EL (cell line): ENCODE results near the gene SERPINC1.
"Not testable (repeated sequence)": the region's sequence is repeated elsewhere in the genome, so short reads cannot be mapped to it uniquely, and the experiment has no call there.

Experiments
- DNase-seq: peaks from one replicate; pipeline ENCODE4 v3.0.0-alpha.2; 2016

SERPINC1 gene

DNA sequence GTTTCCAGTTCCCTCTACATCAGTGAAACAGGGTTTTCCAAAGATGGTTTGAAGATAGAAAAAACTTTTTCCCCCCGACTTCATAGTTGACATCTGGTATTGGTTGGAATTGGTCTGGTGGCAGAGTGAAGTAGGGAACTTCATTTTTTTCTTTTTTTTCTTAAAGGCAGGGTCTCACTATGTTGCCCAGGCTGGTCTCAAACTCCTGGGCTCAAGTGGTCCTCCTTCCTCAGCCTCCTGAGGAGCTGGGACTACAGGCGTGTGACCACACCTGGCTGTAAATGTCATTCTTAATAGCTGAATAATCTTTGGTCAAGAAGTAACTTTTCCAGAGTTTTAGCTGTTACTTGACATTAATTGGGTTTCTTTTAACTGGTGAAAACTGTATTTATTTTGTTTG lies 27.2 kb downstream of the SERPINC1 start:
- DNase-seq: no peak

DNA sequence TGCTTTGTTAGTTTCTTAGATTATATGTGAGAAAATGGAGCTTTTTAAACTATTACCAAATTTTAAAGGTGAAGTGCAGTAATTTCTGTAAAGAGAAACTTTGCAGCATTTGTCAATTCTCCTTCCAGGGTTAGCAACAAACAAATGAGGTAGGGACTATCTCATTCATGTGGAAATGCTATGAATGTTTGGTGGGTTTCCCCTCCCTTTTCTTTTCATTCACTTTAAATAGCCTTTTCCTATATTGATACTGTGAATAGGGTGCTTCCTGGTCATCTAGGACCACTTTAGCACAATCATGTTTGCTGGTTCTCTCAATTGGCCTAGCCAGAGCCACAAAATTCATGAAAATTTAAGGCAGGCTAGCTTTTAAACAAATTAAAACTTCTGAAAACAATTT lies 28.4 kb downstream of the SERPINC1 start:
- no peak for DNase-seq

DNA sequence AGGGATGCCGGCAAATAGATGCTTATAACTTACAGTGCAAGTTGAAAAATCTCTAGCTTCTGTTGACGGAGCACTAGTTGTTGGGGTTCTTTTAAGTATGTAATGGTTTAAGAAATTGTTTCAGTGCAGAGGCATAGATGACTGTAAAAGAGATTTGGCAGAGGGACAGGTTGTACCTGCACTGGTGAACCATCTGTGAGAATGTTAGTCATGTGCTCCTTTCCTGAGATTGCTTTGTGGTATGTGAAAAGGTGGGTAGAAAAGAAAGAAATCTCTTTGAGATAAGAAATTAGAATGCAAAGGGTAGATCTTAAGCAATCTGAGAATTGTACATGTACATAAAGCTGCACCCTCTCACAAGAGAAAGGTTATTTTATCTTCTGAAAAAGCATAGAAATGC lies 29.5 kb downstream of the SERPINC1 start:
- no peak for DNase-seq

DNA sequence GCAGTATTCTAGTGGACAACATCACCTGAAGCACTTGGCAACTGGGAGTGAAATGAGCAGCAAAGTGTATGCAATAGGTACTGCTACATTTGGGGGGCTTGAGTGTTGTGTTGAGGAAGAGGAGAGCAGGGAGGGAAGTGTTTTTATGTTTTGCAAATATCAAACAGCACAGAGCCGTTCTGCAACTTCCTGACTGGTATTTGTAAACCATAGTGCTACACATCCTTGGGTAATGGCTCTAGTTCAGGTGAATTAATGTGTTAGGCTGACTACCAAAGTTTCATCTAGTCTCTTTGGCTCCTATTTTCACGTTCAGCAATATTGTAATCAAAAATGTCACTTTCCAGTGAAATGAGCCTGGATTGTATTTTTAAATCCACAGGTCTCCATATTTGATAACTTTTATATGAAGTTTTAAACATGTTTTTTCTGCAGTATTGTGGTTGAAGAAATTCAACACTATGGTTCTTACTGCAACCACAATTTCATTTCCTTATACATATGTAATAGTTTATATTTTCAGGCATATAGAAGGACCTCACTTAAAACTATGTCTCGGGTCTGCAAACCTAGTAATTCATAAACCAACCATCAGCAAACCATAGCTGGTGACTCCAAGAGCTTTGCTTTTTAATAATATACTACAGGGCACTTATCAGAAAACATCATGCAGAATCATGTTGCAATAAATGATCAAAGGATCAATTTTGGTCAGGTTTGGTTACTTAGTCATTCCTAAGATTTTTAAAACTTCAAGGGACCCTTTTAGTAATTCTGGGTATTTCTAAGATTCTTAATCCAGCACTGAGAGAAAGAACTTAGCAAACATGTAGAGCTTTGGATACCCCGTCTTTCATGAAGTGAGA lies 30.1 kb downstream of the SERPINC1 start:
- no peak for DNase-seq

DNA sequence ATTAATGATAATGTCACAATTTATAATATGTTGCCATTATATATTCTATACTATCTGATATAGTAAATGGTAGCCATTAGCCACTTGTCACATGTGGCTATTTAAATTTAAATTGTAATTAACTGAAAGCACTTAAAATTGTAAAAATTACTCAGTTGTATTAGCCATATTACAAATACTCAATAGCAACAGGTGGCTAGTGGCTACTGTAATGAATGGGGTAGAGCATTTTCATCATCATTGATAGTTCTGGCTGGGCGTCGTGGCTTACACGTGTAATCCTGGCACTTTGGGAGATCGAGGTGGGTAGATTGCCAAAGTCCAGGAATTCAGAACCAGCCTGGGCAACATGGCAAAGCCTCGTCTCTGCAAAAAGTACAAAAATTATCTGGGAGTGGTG lies 32.4 kb downstream of the SERPINC1 start:
- DNase-seq: no peak

DNA sequence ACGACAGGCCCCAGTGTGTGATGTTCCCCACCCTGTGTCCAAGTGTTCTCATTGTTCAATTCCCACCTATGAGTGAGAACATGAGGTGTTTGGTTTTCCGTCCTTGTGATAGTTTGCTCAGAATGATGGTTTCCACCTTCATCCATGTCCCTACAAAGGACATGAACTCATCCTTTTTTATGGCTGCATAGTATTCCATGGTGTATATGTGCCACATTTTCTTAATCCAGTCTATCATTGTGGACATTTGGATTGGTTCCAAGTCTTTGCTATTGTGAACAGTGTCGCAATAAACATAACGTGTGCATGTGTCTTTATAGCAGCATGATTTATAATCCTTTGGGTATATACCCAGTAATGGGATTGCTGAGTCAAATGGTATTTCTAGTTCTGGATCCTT lies 36.0 kb downstream of the SERPINC1 start:
- not testable (repeated sequence) for DNase-seq

DNA sequence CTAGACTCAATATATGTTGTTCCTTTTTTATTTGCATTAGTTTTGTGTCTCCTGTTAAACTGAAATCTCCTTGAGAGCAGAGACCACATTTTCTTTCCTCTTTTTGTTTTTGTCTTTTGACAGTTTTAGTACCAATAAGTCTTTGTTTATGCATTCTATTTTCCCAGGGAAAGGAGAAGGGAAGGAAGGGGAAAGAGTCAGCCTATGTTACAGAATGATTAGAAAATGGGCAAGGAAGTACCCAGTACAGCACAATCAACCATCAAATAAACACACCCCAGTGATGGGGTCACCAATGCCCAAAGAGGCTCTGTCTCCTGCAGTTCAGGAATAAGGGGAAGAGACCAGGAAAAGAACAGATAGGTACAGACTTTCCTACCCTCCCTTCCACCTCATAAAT lies 38.9 kb downstream of the SERPINC1 start:
- DNase-seq: no peak

DNA sequence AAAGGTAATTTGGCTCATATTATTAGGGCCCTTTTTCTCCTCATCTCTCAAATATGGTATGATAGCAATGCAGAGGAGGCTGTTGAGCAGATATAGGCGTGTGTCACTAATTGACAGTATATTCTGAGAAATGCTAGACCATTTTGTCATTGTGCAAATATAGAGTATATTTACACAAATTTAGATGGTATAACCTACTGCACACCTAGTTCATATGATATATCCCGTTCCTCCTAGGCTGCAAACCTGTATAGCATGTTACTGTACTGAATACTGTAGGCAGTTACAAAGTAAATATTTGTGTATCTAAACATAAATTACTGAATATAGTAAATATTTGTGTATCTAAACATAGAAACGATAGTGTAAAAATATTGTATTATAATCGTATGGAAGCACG lies 40.4 kb downstream of the SERPINC1 start:
- DNase-seq: no peak

DNA sequence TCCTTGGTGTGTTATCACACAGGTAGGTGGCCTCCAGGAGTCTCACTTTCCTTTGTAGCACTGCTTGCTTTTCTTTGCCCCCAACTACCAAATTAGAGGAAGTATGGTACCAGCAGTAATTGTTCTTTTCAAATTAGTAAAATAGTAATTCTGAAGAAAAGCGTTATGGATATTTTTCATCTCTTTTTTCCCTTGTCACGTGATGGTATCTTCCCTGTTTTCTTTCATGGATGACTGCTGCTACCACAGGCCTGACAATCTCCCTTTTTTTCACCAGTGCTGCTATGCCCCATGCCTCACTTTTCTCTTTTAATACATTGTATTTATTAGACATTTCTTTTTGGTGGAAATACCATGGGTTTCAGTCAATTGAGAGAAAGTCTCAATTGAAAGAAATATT lies 45.6 kb downstream of the SERPINC1 start:
- no peak for DNase-seq

DNA sequence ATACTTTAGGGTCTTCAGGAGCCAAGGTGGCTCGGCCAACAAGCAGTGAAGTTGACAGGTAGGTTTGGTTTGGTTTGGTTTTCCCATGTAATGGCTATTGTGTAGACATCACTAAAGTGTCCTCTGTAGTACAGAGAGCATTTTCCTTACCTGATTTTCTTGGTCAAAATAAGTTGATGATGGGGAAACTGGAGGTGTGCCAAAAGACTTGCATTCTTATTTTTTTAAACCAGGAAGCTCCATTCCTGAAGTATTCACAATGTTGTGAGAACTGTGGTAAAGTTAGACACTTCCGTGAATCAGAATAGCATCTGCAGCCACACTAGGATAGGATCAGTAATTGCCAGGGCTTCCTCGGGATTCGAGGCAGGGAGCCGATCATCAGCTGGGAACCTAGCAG lies 46.0 kb downstream of the SERPINC1 start:
- DNase-seq: no peak

DNA sequence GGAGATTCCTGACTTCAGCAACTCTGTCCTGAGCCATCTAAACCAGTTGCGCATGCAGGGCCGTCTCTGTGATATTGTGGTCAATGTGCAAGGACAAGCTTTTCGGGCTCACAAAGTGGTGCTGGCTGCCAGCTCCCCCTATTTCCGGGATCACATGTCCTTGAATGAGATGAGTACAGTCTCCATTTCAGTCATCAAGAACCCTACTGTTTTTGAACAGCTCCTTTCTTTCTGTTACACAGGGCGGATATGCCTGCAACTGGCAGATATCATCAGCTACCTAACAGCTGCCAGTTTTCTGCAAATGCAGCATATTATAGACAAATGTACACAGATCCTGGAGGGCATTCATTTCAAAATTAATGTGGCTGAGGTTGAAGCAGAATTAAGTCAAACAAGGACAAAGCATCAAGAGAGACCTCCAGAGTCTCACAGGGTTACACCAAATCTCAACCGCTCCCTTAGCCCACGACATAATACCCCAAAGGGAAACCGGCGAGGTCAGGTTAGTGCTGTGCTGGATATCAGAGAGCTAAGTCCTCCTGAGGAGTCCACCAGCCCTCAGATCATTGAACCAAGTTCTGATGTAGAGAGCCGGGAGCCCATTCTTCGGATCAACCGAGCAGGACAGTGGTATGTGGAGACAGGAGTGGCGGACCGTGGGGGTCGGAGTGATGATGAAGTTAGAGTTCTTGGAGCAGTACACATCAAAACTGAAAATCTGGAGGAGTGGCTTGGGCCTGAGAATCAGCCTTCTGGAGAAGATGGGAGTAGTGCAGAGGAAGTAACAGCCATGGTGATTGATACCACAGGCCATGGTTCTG lies 46.7 kb downstream of the SERPINC1 start:
- DNase-seq: no peak

DNA sequence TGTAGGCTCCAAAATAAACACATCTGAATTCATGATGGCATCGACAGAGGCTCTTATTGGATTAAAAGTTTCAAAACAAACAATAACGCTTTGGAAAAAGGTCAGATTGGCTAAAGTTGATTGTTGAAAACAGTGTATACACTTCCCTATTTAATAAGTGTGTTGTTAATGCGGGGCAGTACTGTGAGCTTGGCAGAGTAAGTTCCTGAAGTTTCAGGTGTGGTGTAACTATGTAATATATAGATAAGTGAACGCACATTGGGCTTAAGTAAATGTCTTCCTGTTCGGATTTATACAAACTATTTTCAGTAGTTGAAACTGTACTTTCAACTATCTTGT lies 48.1 kb downstream of the SERPINC1 start:
- DNase-seq: no peak

DNA sequence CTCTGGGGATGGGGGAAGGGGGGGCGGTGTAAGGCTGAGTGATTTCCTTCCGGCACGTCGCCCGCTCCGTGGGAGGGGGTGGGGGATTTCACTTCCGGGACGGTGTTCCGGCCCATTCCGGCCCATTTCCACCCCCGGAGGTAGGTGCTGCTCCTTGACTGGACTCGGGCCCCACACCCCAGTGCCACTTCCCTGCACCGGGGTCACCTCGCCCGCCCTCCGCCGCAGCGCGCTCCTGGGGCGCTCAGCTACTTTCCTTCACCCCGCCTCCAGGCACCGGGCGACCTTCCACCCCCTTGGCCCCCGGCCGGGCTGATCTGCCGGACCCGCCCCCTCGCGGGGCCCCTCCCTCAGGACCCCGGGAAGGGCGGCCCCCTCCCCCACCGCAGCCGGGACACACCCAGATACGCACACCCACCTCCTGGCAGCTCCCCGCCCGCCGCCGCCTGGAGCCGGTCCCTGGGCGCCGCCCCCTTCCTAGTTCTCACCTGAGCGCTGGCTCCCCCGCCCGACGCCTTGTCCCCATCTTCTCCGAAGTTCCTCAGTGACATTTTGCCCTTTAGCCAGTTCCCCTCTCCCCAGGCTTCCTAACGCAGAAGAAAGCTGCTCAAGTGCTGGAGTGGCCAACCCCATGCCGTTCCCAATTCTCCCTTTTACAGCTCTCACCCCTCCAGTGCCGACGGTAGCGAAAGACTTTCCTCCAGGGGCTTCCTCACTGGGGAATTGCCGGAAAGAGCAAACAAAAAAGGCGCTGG lies 48.7 kb downstream of the SERPINC1 start, which contains the start of gene ZBTB37:
ZBTB37 (plus strand) TSS at position 115 of the 755 bp plus-strand sequence. CDS start 1,846 bp downstream, outside the sequence.
- no peak for DNase-seq

DNA sequence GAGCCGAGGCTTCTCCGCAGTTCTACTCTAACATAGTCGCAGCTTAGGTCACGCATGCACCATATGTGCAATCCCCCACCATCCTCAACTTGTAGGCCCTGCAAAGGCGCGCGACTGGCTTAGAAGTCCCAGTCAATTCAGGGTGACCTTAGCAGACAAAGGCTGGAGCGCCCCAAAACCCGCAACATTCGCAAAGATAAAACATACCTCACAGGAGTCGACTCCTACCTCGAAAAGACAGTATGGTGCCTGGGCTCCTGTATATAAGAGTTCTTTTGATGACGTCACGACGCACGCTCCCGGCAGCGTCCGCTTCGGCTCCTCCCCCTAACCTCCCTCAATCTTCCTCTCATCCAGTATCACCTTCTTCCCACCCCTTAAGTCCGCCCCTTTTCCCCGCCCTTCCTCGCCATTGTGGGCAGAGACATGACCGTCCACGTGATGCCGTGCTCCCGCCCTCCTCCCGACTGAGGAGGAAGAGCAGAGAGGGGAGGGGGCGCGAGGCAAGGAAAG lies 49.3 kb downstream of the SERPINC1 start, which contains the start of gene GAS5:
GAS5 (minus strand) TSS at position 237 of the 513 bp plus-strand sequence.
- peak; percentile 100 for DNase-seq

DNA sequence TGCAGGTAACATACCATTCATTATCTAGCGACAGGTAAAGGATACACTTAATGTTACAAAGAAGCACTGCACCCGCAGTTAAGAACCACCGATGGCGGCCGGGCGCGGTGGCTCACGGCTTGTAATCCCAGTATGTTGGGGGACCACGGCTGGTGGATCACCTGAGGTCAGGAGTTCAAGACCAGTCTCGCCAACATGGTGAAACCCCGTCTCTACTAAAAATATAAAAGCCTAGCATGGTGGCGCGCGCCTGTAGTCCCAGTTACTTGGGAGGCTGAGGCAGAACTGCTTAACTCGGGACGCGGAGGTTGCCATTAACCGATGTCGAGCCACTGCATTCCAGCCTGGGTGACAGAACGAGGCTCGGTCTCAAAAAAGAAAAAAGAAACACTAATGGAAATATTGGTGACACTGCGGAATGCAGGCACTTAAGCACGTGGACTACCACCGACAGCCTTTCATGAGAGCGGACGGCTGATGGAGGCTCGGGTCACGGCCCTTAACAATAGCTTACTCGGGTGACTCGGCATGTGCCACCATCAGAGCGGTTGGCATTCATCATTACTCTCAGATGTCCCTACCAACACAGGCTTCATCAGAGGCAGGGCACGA lies 49.9 kb downstream of the SERPINC1 start:
- no peak for DNase-seq

DNA sequence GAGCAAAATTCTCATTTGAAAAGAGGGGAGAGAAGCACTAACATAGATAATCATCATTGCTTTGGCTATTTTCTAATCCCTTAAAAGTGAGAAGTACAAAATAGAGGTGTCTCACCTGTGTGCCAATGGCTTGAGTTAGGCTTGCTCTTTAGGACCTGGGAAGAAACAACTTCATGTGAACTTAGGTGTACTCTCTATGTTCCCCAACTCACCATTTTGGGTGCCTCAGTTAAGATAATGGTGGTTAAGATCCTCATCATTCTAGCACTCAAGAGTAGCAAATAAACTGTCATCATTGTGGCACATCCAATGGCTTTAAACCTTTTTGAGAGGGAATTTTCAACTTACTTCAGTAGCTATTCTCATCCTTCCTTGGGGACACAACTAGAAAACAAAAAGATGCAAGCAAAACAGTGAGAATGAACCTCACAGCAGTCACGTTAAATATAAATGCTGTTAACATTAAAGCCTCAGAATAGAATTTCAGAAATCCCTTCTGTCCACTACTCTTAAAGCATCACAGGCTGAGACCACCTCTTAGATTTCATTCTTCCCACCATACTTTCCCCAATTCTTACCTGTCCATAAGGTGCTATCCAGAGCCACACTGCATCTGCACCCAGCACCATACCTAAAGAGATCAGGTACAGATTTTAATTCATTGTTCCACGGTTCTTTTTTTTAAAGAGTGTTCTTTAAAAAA lies 50.6 kb downstream of the SERPINC1 start:
- DNase-seq: peak; percentile 20

DNA sequence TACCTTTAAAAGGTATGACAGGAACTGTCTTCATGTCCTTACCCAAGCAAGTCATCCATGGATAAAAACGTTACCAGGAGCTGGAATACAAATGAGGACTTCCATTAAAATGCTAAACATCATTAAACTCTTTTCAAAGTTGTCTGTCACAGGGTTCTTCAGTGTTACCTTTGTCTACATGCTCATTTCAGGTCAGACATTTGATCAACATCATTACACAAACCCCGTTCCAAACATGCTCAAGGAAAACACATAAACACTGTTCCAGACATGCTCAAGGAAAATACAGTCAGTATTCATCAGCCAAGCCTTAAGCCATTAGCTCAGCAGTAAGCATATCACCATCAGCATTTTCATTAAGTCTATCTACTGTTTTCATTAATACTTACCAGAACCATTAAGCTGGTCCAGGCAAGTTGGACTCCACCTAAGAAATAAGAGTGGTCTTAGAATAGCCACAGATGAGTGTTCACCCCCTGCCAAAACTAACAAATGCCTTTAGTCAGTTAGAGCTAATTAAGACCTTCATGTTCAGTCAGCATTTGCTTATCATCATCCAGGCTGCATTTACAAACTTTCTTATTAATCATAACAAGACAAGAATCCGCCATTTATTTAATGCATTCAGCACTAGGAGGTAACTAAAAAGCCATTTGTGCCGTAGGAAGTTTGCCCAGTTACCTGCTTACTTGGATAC lies 51.5 kb downstream of the SERPINC1 start:
- peak; percentile 25 for DNase-seq

DNA sequence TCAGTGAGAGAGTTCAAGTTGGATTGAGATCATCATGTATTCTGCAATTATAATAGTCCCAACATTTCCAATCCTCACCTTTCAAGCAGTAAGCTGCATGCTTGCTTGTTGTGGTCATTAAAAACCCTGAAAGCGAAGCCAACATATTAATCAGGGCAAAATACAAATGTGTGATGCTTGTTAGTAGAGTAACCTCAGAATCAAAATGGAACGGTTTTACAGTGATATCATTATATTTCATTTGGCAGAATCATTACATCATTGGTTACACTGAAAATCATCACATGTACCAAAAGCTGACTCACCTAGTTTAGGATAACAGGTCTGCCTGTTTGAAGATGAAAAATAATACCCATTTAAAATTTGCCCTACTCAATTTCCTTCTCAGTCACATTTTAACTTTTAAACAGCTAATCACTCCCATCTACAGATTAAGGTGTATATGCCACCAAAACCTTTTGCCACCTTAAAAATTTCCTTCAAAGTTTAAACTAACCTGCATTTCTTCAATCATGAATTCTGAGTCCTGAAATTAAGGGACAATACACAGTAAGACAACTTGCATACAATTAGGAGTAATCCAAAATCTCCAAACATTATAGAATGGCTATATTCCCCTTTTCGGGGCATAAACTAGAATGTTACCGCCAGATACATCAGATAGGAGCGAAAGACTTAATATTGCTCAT lies 52.8 kb downstream of the SERPINC1 start:
- peak; percentile 21 for DNase-seq

DNA sequence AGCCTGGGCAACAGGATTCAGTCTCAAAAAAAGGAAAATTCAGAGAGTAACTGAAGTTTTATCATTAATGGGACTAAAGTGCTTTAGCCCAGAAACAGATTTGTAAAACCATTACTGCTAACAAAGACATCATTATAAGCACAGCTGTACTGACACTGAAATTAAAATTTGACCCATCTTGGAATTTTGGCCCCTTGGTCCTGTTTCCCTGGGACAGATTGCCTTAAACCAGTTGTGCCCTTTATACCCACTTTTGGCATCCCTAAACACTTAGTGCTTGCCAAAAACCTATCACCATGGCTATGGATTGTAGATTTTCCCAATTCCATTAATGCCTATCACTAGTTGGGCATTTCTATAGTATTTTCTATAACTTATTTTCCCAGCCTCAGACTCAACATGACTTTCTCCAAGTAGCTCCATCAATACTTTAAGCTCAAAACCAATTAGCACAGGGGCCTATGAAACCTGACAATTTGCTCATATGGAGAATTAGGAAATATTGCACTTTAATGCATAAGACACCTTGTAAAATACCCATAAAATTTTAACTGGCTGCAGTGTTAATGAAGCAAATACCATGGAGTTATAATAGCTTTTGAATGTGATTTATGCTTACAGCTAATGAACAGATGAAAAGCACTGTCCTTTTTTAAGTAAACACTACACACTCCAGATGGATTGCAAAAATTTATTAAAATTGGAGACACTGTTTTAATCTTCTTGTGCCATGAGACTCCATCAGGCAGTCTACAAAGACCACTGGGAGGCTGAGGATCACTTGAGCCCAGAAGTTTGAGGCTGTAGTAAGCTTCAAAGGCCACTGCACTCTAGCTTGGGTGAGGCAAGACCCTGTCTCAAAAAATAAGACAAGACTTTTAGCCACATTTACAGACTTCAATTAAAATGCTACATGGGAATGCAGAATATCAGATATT lies 53.6 kb downstream of the SERPINC1 start:
- DNase-seq: peak; percentile 50
